ENCODE measurements around the gene OR5K4.

DNA sequence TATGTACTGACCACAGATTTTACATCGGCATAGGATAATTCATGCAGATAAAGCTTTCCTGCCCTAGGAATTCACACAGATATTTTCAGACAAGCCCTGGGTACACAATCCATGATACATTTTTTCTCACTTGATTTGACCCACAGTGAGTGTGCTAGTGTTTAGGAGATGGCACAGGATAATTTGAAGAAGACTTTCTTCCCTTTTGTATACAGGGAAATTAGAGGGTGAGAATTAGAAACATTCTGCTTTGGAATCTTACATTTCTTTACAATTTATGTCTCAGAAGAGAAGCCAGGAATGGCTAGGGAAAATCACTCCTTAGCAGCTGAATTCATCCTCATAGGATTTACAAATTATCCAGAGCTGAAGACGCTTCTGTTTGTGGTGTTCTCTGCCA lies at the start of gene OR5K4:
- TF ChIP-seq CTCF (IDR thresholded peaks at IDR 0.05; ENCODE audit: poor library complexity, severe bottlenecking) (no peak), REST (IDR thresholded peaks at IDR 0.05; ENCODE audit: borderline replicate concordance) (no peak), POLR2AphosphoS5 (IDR thresholded peaks at IDR 0.05) (no peak), MXI1 (conservative IDR thresholded peaks at IDR 0.05; ENCODE audit: poor library complexity, severe bottlenecking) (no peak), EZH2 (IDR thresholded peaks at IDR 0.05; ENCODE audit: borderline replicate concordance, insufficient read depth, low read length, poor library complexity, severe bottlenecking) (no peak)
